Measurements from ENCODE around the gene SEMA6A.

GRCh38 chr5:116418016-116418415, 156.6 kb downstream of the SEMA6A start:
- TF ChIP-seq ZNF8 (CRISPR knock-in tag; IDR thresholded peaks at IDR 0.05), result no peak
- no peak for TF ChIP-seq SNAI2 (CRISPR knock-in tag; IDR thresholded peaks at IDR 0.05)
